HepG2 (cell line): ENCODE results near the gene ANKRD13C. TPM values are rescaled to one million over a fixed set of nuclear protein-coding genes. Genes with fewer than 3 reads are reported as not detected.

ENCODE experiments used
- AGO2 ChIP-seq: fragments of 200-400 bp; formaldehyde crosslinking; optimal IDR thresholded peaks from 2 replicates; pipeline ENCODE3; 2017; ENCODE audit warnings: mild to moderate bottlenecking, low read depth, low read length, moderate library complexity
- CHD4 ChIP-seq: fragments of 200-600 bp; sonication (generic); IDR thresholded peaks from 2 replicates; pipeline ENCODE4 v1.7.0; 2017; ENCODE audit warnings: mild to moderate bottlenecking, low read length, borderline replicate concordance
- CREB3 ChIP-seq: sonication (generic); formaldehyde crosslinking; IDR thresholded peaks from 2 replicates; pipeline ENCODE4 v1.5.0; 2020; ENCODE audit warnings: missing genetic modification reagents
- GATA4 ChIP-seq: sonication (generic); IDR thresholded peaks from 2 replicates; pipeline ENCODE4 v1.6.1; 2016; ENCODE audit warnings: antibody characterized with exemption, low read depth, borderline replicate concordance
- GPN1 ChIP-seq: sonication (generic); formaldehyde crosslinking; IDR thresholded peaks from 2 replicates; pipeline ENCODE4 v1.5.1; 2020; ENCODE audit warnings: missing genetic modification reagents, borderline replicate concordance
- HNRNPL ChIP-seq: fragments of 200-400 bp; formaldehyde crosslinking; IDR thresholded peaks from 2 replicates; pipeline ENCODE4 v1.6.1; 2017; ENCODE audit warnings: mild to moderate bottlenecking, low read depth, low read length
- HOXA7 ChIP-seq: sonication (generic); formaldehyde crosslinking; IDR thresholded peaks from 2 replicates; pipeline ENCODE4 v1.8.1; 2022; ENCODE audit warnings: mild to moderate bottlenecking, missing genetic modification reagents, moderate library complexity
- KAT7 ChIP-seq: IDR thresholded peaks from 2 replicates; pipeline ENCODE4 v1.6.1; 2018; ENCODE audit warnings: borderline replicate concordance, missing compliant biosample characterization
- KDM6A ChIP-seq: IDR thresholded peaks from 2 replicates; pipeline ENCODE4 v1.6.1; 2016; ENCODE audit warnings: low read depth
- MNT ChIP-seq: fragments of 450-650 bp; IDR thresholded peaks from 2 replicates; pipeline ENCODE4 v1.6.1; 2016
- MYNN ChIP-seq: sonication (generic); formaldehyde crosslinking; IDR thresholded peaks from 2 replicates; pipeline ENCODE4 v1.4.0; 2020; ENCODE audit warnings: mild to moderate bottlenecking, low read depth, missing genetic modification reagents
- PHF20 ChIP-seq: sonication (generic); formaldehyde crosslinking; IDR thresholded peaks from 2 replicates; pipeline ENCODE4 v1.5.0; 2020; ENCODE audit warnings: mild to moderate bottlenecking, missing genetic modification reagents
- RXRB ChIP-seq: IDR thresholded peaks from 2 replicates; pipeline ENCODE4 v1.6.1; 2016; ENCODE audit warnings: borderline replicate concordance, missing genetic modification reagents, missing compliant biosample characterization
- SRSF9 ChIP-seq: fragments of 200-400 bp; formaldehyde crosslinking; IDR thresholded peaks from 2 replicates; pipeline ENCODE4 v1.6.1; 2018; ENCODE audit warnings: borderline replicate concordance, mild to moderate bottlenecking, low read depth, low read length; ENCODE audit not compliant: insufficient read depth, poor library complexity, severe bottlenecking
- TFDP2 ChIP-seq: sonication (generic); formaldehyde crosslinking; IDR thresholded peaks from 2 replicates; pipeline ENCODE4 v1.4.0; 2020; ENCODE audit warnings: missing genetic modification reagents
- U2AF1 ChIP-seq: fragments of 200-400 bp; formaldehyde crosslinking; optimal IDR thresholded peaks from 2 replicates; pipeline ENCODE3; 2017; ENCODE audit warnings: mild to moderate bottlenecking, low read depth, low read length
- ZGPAT ChIP-seq: IDR thresholded peaks from 2 replicates; pipeline ENCODE4 v1.6.1; 2016; ENCODE audit warnings: mild to moderate bottlenecking
- ZNF274 ChIP-seq: sonication (generic); formaldehyde crosslinking; IDR thresholded peaks from 2 replicates; pipeline ENCODE4 v1.5.1; 2020; ENCODE audit warnings: mild to moderate bottlenecking, missing genetic modification reagents
- ZNF276 ChIP-seq: sonication (generic); formaldehyde crosslinking; IDR thresholded peaks from 2 replicates; pipeline ENCODE4 v1.4.0; 2020; ENCODE audit warnings: mild to moderate bottlenecking, low read depth, missing genetic modification reagents
- ZNF343 ChIP-seq: sonication (generic); formaldehyde crosslinking; IDR thresholded peaks from 2 replicates; pipeline ENCODE4 v1.4.0; 2020; ENCODE audit warnings: mild to moderate bottlenecking, missing genetic modification reagents
- polyA plus RNA-seq, 8 experiments: library from polyadenylated mRNA; depleted of rRNA in 3 of 8; stranded (reverse) in 7 of 8; unstranded in 1 of 8; fragments of >200 nt; fragmentation: Illumina TruSeq in 4 of 8; extraction: Trizol in 4 of 8; gene quantifications; 2 replicates each; pipeline versions ENCODE4 v1.2.1 to v1.2.3, GENCODE V29; 2011 to 2016; ENCODE audit warnings: low read depth in 4 of 8, missing spikeins in 1 of 8, mixed read lengths in 1 of 8; ENCODE audit not compliant: insufficient read depth in 1 of 8
- total RNA-seq, 5 experiments: library from RNA; depleted of rRNA; stranded (reverse); fragments of >200 nt; fragmentation: Illumina TruSeq; extraction: Trizol; gene quantifications; 2 replicates each; pipeline ENCODE4 v1.2.3, GENCODE V29; 2016; ENCODE audit warnings: low read depth in 1 of 5

The ANKRD13C gene
- total and polyA plus RNA-seq, 2 of the 13 experiments (the other 11 are each of a cell fraction or from before 2014, with no cell fraction given): 6.2 to 17.6 TPM

- TF ChIP-seq ZGPAT (CRISPR knock-in tag): peak; percentile 84
- no peak for TF ChIP-seq MNT
- TF ChIP-seq HNRNPL: 0 out of 2 replicates have a peak, but pooled peaks have one; percentile 67
- TF ChIP-seq ZNF274 (CRISPR knock-in tag): no peak; the same call in none of the 2 replicates
- 0 out of 2 replicates have a peak, but pooled peaks have one; percentile 13 for TF ChIP-seq GATA4
- no peak for TF ChIP-seq GPN1 (CRISPR knock-in tag)
- TF ChIP-seq CREB3 (CRISPR knock-in tag): no peak
- peak; percentile 56 for TF ChIP-seq RXRB (CRISPR knock-in tag)
- no peak for TF ChIP-seq U2AF1
- TF ChIP-seq KAT7 (CRISPR knock-in tag): peak; percentile 90
- TF ChIP-seq CHD4: peak; percentile 90; the same call in 1 of the 2 replicates
- TF ChIP-seq HOXA7 (CRISPR knock-in tag): no peak
- no peak for TF ChIP-seq KDM6A (CRISPR knock-in tag)
- TF ChIP-seq ZNF343 (CRISPR knock-in tag): peak; percentile 37; the same call in 1 of the 2 replicates
- no peak for TF ChIP-seq MYNN (CRISPR knock-in tag)
- no peak for TF ChIP-seq SRSF9
- TF ChIP-seq ZNF276 (CRISPR knock-in tag): 0 out of 2 replicates have a peak, but pooled peaks have one; percentile 64
- TF ChIP-seq TFDP2: peak; percentile 84
- TF ChIP-seq AGO2: peak; percentile 81
- peak; percentile 77 for TF ChIP-seq PHF20 (CRISPR knock-in tag)
Observed at GRCh38 chr1:70354332-70355110, at the start of gene ANKRD13C (continued).
